Kidney glomerular epithelial cell (primary cell): ENCODE results near the gene UPK1A.

Source experiments
- DNase-seq: peaks from one replicate; lab custom pipeline; 2025; lab: John Stamatoyannopoulos, UW

UPK1A gene

GRCh38 chr19:35693422-35693821, 27.1 kb downstream of the UPK1A start:
- no peak for DNase-seq

- DNase-seq: peak; percentile 89
Observed at GRCh38 chr19:35693835-35694599, 27.7 kb downstream of the UPK1A start.

GRCh38 chr19:35695895-35696422, 29.6 kb downstream of the UPK1A start:
- no peak for DNase-seq

- no peak for DNase-seq
Observed at GRCh38 chr19:35696835-35697234, 30.5 kb downstream of the UPK1A start.

GRCh38 chr19:35702223-35703012, 36.1 kb downstream of the UPK1A start:
- DNase-seq: peak; percentile 96

GRCh38 chr19:35703343-35703742, 37.0 kb downstream of the UPK1A start:
- no peak for DNase-seq

- DNase-seq: peak; percentile 0
Observed at GRCh38 chr19:35704218-35704617, 37.9 kb downstream of the UPK1A start, which contains the start of gene ZBTB32. Gene ZBTB32 (plus strand): TSS chr19:35704558. CDS start chr19:35714627, 10,069 bp downstream.

GRCh38 chr19:35708391-35708790, 42.1 kb downstream of the UPK1A start:
- DNase-seq: no peak

- DNase-seq: no peak
Observed at GRCh38 chr19:35710784-35711723, 44.7 kb downstream of the UPK1A start.

- DNase-seq: no peak
Observed at GRCh38 chr19:35712567-35713505, 46.5 kb downstream of the UPK1A start.

GRCh38 chr19:35713506-35713850, 47.2 kb downstream of the UPK1A start:
- DNase-seq: no peak

- DNase-seq: no peak
Observed at GRCh38 chr19:35713904-35714495, 47.7 kb downstream of the UPK1A start.

GRCh38 chr19:35714601-35715354, 48.5 kb downstream of the UPK1A start:
- no peak for DNase-seq

- DNase-seq: no peak
Observed at GRCh38 chr19:35715355-35715809, 49.1 kb downstream of the UPK1A start.

- peak; percentile 49 for DNase-seq
Observed at GRCh38 chr19:35715981-35716800, 49.9 kb downstream of the UPK1A start.

- peak; percentile 83 for DNase-seq
Observed at GRCh38 chr19:35716801-35717664, 50.7 kb downstream of the UPK1A start.

GRCh38 chr19:35717665-35718344, 51.5 kb downstream of the UPK1A start, which contains the start of gene KMT2B:
Gene KMT2B (plus strand): TSS chr19:35718003. CDS start chr19:35718019, 16 bp downstream.
- DNase-seq: peak; percentile 65
